GM19324 (cell line): ENCODE measurements around the gene BAIAP3.

Experiments
- ATAC-seq: cut with Tn5 transposase; IDR thresholded peaks from one replicate; pipeline ENCODE4 v1.9.1; 2021; ENCODE audit warnings: mild to moderate bottlenecking, moderate library complexity; ENCODE audit not compliant: unreplicated experiment, low FRiP score

Gene BAIAP3

DNA sequence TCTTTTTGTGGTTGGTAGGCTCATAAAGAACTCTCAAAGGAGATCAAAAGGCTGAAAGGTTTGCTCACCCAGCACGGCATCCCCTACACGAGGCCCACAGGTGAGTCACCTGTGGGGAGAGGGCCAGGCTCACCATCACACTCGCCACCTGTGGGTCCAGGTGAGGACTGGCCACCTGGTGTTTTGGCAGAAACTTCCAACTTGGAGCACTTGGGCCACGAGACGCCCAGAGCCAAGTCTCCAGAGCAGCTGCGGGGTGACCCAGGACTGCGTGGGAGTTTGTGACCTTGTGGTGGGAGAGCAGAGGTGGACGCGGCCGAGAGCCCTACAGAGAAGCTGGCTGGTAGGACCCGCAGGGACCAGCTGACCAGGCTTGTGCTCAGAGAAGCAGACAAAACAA lies 29.4 kb downstream of the BAIAP3 start:
- no peak for ATAC-seq

DNA sequence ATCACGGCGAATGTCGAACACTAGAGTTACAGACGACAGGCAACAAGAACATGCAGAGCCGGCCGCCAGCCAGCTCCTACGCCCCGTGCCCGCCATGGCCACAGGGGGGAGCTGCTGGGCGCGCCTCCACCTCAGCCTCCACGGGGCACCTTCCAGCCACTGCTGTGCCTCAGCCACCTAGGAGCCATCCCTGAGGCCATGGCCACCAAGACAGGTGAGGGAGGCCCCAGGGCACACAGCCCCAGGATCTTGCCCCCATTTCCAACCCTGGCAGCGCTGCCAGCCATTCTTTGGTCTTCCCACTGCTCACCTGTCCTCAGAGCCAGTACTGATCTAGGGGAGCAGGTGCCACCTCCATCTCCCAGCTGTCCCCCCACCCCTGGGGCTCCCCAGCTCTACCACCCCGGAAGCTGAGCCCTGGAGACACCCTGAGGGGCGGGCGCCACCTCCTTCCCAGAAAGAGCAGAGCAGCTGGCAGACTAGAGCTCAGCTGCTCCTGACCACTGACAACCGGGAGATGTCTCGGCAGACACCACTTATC lies 30.1 kb downstream of the BAIAP3 start:
- no peak for ATAC-seq

DNA sequence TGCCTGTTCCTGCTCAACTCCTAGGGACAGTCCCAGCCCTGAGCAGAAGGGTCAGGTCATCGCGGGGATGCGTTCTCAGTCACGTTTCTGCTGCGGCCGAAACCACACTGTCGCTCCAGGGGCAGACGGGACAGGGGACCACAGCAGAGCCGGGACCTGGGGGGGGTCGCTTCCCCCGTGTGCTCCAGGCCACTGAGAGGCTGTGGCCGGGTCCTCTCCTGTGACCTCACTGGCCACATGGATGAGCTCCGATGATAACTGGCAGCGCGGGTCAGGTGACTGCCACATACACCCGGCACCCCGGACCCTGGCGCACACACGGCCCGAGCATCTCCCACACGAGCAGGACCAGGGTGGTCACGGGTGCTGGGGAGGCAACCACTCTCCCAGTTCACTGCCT lies 31.1 kb downstream of the BAIAP3 start:
- no peak for ATAC-seq

DNA sequence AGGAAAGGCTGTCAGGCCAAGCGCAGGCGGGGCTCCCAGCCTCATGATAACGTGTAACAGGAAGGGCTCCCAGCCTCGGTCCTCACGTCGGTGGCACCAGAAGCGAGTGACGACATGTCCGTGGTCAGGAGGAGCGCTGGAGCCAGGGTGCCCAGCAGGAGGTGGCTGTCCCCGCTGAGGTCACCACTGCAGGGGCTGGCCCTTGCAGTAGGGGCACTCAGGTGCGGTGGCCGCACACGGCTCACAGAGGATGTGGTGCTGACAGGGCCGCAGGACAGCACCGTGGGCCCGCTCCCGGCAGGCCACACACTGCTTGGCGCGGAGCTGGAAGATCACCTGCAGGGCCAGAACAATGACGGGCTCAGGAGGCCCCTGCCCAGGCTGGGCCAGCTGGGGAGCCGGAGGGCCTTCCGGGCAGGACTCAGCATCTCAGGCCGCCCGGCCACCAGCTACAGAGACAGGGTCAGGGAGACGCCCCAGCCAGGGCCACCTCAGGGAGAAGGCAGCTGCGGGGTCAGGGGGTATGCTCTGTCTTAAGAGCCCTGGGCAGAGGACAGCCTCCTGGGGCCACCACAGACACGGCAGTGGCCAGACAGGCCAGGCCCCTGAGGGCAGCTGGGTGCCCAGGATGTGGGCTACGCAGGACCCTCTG lies 32.7 kb downstream of the BAIAP3 start:
- ATAC-seq: no peak

DNA sequence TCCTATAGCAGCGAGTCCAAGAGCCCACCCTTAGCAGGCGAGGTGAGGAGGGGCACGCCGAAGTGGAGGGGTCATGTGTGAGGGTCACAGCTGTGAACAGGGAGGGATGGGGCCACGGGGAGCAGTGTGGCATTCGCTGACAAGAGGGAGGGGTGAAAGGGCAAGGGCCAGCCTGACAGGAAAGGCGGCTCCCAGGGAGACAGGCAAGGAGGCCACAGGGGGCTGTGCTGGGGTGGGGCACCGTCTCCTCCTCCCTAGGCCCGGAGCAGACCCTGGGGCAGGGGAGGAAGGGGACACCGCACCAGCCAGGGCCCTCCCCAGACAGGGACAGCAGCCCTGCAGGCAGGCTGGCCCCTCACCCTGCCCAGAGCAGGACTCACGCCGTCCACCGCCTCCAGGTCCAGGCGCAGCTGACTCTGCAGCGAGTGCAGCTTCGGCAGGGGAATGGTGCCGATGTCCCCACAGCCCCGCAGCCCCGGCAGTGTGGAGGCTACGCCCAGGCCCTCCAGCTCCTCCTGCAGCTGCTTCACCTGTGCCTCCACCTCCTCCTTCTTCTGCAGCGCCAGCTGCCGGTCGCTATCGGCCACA lies 33.4 kb downstream of the BAIAP3 start:
- no peak for ATAC-seq

DNA sequence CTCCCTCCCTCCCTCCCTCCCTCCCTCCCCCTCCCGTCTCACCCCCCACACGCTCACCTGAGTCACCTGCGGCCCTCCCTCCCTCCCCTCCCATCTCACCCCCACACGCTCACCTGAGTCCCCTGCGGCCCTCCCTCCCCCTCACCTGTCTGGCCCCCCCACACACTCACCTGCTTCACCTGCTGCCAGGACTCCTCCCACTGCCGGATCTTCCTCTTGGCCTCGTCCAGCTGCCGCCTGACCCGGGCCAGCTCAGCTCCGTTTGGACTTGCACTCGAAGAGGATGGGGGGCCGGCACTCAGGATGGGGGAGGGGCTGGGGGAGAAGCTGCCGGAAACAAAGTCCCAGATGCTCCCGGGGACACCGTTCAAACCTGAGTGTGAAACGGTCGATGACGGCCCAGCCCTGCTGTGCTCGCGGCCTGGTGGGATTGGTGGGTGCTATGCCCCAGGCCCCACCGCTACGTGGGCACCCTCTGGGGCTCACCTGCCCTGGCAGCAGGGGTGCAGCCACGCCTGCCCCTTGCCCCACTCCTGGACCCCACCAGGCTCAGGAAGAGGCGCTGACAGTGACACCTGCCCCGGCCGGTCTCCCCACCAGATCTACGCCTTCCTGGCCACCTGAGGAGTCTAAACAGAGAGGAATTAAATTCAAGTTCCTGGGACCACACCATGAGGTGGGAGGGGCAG lies 34.2 kb downstream of the BAIAP3 start:
- no peak for ATAC-seq

DNA sequence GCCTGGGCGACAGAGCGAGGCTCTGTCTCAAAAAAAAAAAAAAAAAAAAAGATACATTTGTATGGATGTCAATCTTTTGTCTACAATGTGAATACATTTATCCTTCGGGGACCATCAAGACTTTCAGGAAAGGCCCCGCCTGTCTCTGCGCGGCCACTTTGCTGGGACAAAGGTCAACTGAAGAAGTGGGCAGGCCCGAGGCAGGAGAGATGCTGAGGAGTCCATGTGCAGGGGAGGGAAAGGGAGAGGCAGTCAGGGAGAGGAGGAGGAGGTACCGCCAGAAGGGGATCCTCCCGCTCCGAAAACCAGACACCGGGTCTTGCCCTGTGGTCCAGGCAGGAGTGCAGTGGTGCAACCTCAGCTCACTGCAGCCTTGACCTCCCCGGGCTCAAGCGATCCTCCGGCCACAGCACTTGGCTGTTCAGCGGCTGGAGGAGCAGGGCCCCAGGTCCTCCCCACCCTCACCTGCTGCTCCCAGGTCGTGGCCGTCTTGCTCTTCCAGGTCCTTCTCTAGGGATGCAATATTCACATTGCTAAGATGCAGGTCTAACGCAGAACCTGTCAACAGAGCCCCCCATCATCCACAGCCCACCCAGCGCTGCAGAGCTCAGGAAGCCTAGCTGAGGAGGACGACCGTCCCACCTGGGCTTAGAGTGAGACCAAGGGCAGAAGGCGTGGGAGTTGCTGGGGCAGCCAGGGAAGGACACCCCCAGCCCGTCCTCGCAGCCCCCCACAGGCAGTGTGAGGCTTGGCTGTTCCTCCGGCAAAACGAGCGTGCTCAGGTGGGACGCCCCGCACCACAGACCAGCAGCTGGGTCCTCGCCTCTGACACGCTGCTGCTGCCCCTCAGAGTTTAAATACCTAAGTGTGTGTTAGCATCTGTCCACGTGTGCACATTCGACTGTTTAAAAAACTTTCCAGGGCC lies 37.9 kb downstream of the BAIAP3 start:
- no peak for ATAC-seq

DNA sequence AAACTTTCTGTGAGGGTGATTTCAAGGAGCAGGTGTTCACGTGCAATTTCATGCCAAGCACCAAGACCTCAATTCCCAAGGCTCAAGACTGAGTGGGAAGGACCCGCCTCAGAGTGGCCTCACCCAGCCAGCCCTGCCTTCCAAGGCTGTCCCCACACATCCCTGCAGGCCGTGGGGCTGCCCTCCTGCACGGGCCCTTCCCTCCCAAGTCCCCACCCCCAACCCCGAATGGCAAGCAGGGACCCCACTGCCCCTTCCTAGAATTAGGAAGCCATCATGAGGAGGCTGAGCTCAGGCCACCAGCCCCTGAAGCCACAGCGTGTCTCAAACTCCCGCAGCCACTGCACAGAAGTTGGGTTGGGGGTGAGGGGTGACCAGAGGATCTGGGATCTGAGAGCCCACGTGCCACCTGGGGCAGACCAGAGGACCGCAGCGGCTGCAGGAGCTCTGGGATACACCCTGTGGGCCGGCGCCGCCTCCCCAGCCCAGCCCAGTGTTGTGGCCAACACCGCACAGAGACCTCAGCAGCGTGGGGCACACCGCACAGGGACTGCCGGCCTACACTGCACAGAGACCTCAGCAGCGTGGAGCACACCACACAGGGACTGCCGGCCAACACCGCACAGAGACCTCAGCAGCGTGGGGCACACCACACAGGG lies 39.0 kb downstream of the BAIAP3 start:
- ATAC-seq: no peak

DNA sequence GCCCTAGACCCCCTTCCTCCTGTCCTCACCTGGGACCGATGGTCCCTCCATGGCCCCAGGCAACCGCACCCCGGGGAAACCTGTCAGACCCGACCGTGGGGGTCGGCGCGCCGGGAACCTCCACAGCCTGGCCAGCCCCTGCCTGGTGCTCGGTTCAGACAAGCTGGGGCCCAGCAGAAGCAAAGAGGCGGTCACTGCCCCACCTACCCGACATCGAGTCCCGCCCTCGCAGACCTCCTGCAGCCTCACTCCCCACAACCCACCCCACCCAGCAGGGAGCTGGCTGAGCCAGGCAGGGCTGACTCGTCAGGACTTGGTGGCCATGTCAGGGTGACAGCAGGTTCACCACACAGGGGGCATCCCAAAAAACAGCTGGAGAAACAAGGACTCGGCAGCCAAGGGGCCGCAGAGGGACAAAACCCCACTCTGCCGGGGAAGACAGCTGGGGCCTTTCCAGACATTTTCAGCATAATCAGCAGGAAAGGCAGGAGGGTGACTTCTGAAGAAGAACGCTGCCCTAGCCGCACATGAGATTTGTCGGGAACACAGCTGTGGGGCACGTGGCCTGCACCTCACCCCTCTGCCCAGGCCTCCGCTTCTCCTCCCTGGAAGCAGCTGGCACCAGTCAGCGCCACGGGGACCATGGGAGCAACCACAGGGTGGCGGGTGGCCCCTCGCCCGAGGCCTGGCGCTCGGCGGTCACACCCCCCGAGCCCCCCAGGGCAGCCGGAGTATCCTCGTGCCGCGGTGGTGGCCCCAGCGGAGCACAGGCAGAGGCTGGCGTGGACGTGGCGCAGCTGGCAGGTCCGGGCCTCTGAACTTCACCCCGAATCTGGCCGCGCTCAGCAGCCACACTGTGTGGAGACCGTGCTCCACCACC lies 41.2 kb downstream of the BAIAP3 start:
- no peak for ATAC-seq

DNA sequence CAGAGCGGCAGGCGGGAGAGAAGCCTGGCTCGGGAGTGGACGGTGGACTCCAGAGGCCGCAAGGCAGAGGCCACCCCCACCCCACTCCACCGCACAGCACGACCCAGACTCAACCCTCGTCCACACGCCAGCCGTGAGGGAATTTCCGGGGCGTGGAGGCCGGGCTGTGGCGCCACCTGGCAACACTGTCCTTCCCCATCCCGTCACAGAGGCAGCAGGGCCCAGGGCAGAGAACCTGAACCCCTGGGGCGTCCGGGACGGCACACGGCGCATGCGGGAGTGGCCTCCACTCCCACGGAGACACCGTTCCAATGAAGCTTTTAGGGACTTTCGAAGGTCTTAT lies 41.8 kb downstream of the BAIAP3 start:
- no peak for ATAC-seq

DNA sequence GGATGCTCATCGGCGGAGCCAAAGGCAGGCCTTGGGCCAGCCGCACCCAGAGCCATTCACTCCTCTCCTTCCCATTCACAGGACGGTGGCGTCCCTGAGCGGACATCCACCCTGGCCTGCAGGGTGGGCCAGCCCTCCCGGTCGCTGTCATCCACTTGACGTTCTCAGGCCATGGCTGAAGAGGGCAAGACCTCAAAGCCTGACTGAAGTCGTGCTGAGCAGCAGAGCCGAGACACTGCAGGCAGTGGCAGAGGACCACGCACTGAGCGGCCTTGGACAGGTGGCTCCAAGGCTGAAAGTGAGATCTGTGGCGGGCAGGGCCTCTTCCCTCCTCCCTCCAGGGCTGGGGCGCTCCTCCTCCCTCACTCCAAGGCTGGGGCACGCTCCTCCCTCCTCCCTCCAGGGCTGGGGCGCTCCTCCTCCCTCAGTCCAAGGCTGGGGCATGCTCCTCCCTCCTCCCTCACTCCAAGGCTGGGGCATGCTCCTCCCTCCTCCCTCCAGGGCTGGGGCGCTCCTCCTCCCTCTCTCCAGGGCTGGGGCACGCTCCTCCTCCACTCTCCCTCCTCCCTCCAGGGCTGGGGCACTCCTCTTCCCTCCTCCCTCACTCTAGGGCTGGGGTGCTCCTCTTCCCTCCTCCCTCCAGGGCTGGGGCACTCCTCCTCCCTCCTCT lies 42.4 kb downstream of the BAIAP3 start:
- no peak for ATAC-seq

DNA sequence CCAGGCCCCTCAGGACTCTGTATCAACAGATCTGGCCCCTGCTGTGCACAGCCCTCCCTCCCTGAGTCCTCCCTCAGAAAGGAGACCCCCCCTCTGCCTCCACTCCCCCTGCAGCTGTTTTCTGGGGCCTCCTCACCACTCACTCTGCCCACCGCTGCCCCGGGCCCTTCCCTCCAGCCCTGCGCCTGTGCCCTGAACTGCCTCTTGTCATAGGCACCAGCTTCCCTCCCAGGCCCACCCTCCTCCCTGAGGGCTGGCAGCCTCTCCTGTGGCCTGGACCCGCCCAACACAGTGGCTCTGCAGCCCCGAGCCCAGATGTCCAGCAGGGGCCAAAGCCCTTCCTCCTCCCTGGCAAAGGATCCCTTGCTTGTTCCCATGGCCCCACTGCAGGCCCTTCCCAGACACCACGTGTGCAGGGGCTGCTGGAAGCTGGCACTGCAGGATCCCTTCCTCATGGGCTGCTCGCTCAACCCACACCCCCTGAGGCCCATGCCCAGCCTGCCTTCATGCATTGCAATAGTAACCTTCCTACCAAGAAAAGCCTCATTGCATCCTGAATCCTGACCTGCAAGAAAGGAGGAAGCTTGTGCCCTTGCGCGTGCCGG lies 44.1 kb downstream of the BAIAP3 start:
- ATAC-seq: no peak

DNA sequence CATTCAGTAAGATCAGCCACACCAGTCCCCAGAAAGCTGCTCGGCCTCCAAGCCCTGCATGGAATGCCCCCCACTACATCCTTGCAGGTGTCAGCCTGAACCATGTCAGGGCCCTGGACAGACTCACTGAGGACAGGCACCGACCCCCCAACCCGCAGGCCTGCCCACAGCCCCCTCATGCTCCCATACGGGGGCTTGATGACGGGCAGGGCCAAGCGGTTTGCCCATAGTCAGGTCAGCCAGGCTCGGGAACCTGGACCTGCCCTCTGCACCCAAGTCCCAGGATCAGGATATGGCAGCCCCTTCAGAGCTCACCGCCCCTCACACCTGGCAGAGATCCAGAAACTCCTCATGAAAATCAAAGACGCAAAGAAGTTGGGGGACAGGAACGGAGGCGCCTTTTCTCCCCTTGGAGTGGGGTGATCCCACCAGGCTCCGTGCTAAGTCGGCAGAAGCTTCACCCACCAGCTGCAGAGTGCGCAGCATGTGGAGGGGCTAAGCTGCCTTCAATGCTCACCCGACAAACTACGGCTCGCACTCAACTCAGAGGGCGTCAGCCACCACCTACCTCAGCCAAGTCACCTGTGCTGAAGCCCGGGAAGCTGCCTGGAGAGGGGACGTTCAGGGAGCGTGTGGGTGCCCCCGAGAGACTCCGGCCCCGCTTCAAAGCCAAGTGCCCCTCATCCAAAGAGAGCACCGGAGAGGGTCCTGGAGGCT lies 44.8 kb downstream of the BAIAP3 start:
- ATAC-seq: no peak

DNA sequence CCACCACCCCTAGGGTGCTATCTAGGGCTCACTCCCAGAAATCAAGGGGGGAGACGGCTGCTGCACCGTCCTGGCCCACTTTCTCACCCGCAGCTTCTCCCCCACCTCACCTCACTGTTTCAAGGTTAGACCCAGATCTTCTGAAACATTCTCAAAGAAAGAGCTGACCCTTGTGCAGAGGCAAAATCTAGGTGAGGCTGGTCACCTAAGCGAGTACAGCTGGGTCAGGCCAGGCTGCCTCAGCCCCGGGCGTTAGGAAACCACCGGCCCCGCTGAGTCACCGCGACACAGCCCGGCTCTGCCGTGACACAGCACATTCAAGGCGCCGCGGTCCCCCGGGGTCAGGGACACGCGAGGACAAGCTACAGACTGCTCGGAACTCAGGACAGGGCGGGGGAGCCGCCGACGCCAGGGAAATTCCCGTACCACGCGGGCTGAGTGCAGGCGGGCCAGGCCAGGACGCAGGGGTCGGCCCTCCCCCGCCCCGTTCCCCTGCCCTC lies 45.4 kb downstream of the BAIAP3 start:
- ATAC-seq: no peak

DNA sequence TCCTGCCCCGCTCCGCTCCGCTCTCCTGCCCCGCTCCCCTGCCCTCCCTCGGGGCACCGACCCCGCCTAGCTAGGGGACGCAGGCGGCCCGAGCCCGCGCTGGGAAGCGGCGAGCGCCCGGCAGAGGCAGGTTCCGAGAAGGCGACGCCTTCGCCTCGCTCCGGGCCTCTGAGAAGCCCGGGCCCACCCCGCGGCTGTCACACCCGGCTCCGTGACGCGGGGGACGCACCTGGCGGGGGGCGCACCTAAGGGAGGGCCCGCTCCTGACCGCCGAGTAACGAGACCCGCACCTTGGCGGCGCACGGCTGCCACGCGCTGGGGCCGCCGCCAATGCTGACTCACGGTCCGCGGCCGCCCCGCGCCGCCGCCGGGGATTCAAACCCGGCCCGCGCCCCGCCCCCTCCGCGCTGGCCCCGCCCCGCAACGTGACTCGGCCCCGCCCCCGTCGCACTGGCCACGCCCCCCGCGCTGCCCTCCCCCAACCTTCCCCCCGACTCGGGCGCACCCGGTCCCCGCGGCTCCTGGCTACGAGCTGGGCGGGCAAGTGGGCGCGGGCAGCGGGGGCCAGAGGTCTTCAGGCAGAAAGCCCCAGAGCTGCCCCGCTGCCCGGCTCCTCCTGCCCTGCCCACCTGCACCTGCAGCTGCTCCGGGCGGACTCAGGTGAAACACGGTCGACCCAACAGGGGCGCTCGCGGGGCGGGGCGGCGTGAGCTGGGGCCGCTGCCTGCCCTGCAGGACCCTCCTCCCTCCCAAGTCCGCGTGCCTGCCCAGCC lies 46.0 kb downstream of the BAIAP3 start:
- no peak for ATAC-seq

DNA sequence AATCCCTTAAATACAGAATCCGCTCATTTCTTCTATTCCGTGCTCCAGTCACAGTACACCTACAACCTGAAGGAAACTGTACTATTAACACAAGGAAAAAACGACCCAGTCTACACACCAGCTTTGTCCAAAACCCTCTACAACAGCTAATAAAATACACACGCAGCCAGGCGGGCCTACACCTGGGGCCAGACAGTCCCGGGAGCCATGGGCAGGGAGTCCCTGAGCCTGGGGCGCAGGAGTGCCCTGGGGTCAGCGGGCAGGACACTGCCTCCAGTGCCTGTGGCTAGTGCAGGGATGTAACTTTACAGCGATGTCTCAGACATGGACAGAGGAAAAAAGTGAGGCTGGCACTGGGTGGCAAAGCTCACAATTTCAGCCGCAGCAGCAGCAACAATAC lies 46.8 kb downstream of the BAIAP3 start:
- ATAC-seq: no peak
